ENCODE measurements around the gene ZNF169.
"Not testable (repeated sequence)": the region's sequence is repeated elsewhere in the genome, so short reads cannot be mapped to it uniquely, and the experiment has no call there.

ZNF169 gene

GRCh38 chr9:94259077-94259862 is at the start of gene ZNF169:
Gene ZNF169, plus strand, starts transcription at chr9:94259298. Its CDS starts 19,515 bp downstream, at chr9:94278813.
- ATAC-seq = peak; percentile 100
- DNase-seq = peak; percentile 90

- ATAC-seq = no peak
- no peak for DNase-seq
Measured at GRCh38 chr9:94210616-94211603, 48.2 kb upstream of the ZNF169 start.

- ATAC-seq = no peak
- no peak for DNase-seq
Measured at GRCh38 chr9:94212091-94212490, 47.0 kb upstream of the ZNF169 start.

- no peak for ATAC-seq
Measured at GRCh38 chr9:94212531-94212930, 46.6 kb upstream of the ZNF169 start.

GRCh38 chr9:94213511-94214124 is 45.5 kb upstream of the ZNF169 start:
- peak; percentile 73 for DNase-seq
- ATAC-seq = peak; percentile 97

More at GRCh38 chr9:94212531-94212930, 46.6 kb upstream of the ZNF169 start:
- DNase-seq = no peak

- no peak for DNase-seq
- no peak for ATAC-seq
Measured at GRCh38 chr9:94222870-94223269, 36.2 kb upstream of the ZNF169 start.

- DNase-seq, ATAC-seq: not testable (repeated sequence)
Measured at GRCh38 chr9:94225413-94225812, 33.7 kb upstream of the ZNF169 start.

- no peak for ATAC-seq
- no peak for DNase-seq
Measured at GRCh38 chr9:94228616-94229015, 30.5 kb upstream of the ZNF169 start.

- DNase-seq = no peak
- no peak for ATAC-seq
Measured at GRCh38 chr9:94232428-94232827, 26.7 kb upstream of the ZNF169 start.

GRCh38 chr9:94241098-94241497 is 18.0 kb upstream of the ZNF169 start:
- DNase-seq = not testable (repeated sequence)

GRCh38 chr9:94245651-94246050 is 13.4 kb upstream of the ZNF169 start:
- no peak for DNase-seq
- no peak for ATAC-seq

More at GRCh38 chr9:94241098-94241497, 18.0 kb upstream of the ZNF169 start:
- ATAC-seq = not testable (repeated sequence)

- no peak for ATAC-seq
Measured at GRCh38 chr9:94250456-94250855, 8.6 kb upstream of the ZNF169 start.

GRCh38 chr9:94256007-94256406 is 3.1 kb upstream of the ZNF169 start:
- ATAC-seq (no peak), DNase-seq (no peak)

More at GRCh38 chr9:94250456-94250855, 8.6 kb upstream of the ZNF169 start:
- no peak for DNase-seq

- not testable (repeated sequence) for DNase-seq, ATAC-seq
Measured at GRCh38 chr9:94265626-94266402, 6.7 kb downstream of the ZNF169 start.

GRCh38 chr9:94269264-94269663 is 10.2 kb downstream of the ZNF169 start:
- DNase-seq = no peak
- no peak for ATAC-seq

- DNase-seq (no peak), ATAC-seq (no peak)
Measured at GRCh38 chr9:94270009-94270408, 10.9 kb downstream of the ZNF169 start.

GRCh38 chr9:94277029-94277428 is 17.9 kb downstream of the ZNF169 start:
- not testable (repeated sequence) for DNase-seq, ATAC-seq

GRCh38 chr9:94277885-94278536 is 18.9 kb downstream of the ZNF169 start:
- DNase-seq (no peak), ATAC-seq (no peak)

GRCh38 chr9:94280409-94280989 is 21.4 kb downstream of the ZNF169 start:
- ATAC-seq = no peak
- no peak for DNase-seq

GRCh38 chr9:94281101-94281500 is 22.0 kb downstream of the ZNF169 start:
- DNase-seq (no peak), ATAC-seq (no peak)
